MM.1S (cell line): ENCODE results near the gene AZU1.

Source experiments
- DNase-seq: peaks from one replicate; pipeline ENCODE4 v3.0.0-alpha.2; 2015
- H2AFZ ChIP-seq: fragments of 300-600 bp; sonication (generic); 2 replicates; pipeline ENCODE4 v1.6.0; 2016; ENCODE audit warnings: antibody characterized with exemption, low read length
- H3F3A ChIP-seq: fragments of 300-600 bp; sonication (generic); 2 replicates; pipeline ENCODE4 v1.6.1; 2016; ENCODE audit warnings: mild to moderate bottlenecking, antibody characterized with exemption, low read length, moderate library complexity, mixed read lengths; ENCODE audit not compliant: insufficient read depth
- H3K27ac ChIP-seq: fragments of 300-600 bp; sonication (generic); 2 replicates; pipeline ENCODE4 v1.5.1; 2016; ENCODE audit warnings: mild to moderate bottlenecking, low read length
- H3K27me3 ChIP-seq: fragments of 300-600 bp; sonication (generic); replicated peaks from 2 replicates; pipeline ENCODE4 v1.6.0; 2016; ENCODE audit warnings: low read length; ENCODE audit not compliant: insufficient read depth
- H3K36me3 ChIP-seq: fragments of 300-600 bp; sonication (generic); replicated peaks from 2 replicates; pipeline ENCODE4 v1.6.1; 2016; ENCODE audit warnings: mild to moderate bottlenecking, low read length, mixed read lengths; ENCODE audit not compliant: insufficient read depth
- H3K4me1 ChIP-seq: fragments of 300-600 bp; sonication (generic); 2 replicates; pipeline ENCODE4 v1.6.1; 2016; ENCODE audit warnings: low read length, mixed read lengths
- H3K4me2 ChIP-seq: fragments of 300-600 bp; sonication (generic); 2 replicates; pipeline ENCODE4 v1.6.0; 2016; ENCODE audit warnings: low read depth, low read length
- H3K4me3 ChIP-seq: fragments of 300-600 bp; sonication (generic); 2 replicates; pipeline ENCODE4 v1.5.1; 2016; ENCODE audit warnings: low read length, mixed read lengths
- H3K79me2 ChIP-seq: fragments of 300-600 bp; sonication (generic); 2 replicates; pipeline ENCODE4 v1.6.1; 2016; ENCODE audit warnings: mixed run types, low read length, mixed read lengths
- H3K9ac ChIP-seq: fragments of 300-600 bp; sonication (generic); 2 replicates; pipeline ENCODE4 v1.6.1; 2016; ENCODE audit warnings: low read length, mixed read lengths
- H3K9me2 ChIP-seq: fragments of 300-600 bp; sonication (generic); replicated peaks from 2 replicates; pipeline ENCODE4 v1.6.1; 2016; ENCODE audit warnings: mild to moderate bottlenecking, low read length, mixed read lengths; ENCODE audit not compliant: insufficient read depth
- H3K9me3 ChIP-seq: fragments of 300-600 bp; sonication (generic); replicated peaks from 2 replicates; pipeline ENCODE4 v1.6.1; 2016; ENCODE audit warnings: mild to moderate bottlenecking, low read length, mixed read lengths; ENCODE audit not compliant: insufficient read depth
- H4K20me1 ChIP-seq: fragments of 300-600 bp; sonication (generic); 2 replicates; pipeline ENCODE4 v1.6.1; 2016; ENCODE audit warnings: mild to moderate bottlenecking, low read length, moderate library complexity, mixed read lengths; ENCODE audit not compliant: insufficient read depth
- CTCF ChIP-seq: fragments of 300-600 bp; sonication (generic); IDR thresholded peaks from 2 replicates; pipeline ENCODE4 v1.5.1; 2016; ENCODE audit warnings: antibody characterized with exemption, low read length, mixed read lengths
- EZH2 ChIP-seq: fragments of 300-600 bp; sonication (generic); optimal IDR thresholded peaks from 2 replicates; pipeline ENCODE3; 2017; ENCODE audit warnings: low read depth, mild to moderate bottlenecking, antibody characterized with exemption, low read length, mixed read lengths
- EZH2phosphoT487 ChIP-seq: fragments of 300-600 bp; sonication (generic); IDR thresholded peaks from 2 replicates; pipeline ENCODE4 v1.6.1; 2018; ENCODE audit warnings: antibody characterized with exemption, low read length

AZU1 gene

GRCh38 chr19:861141-861755 is 33.6 kb downstream of the AZU1 start:
- Histone ChIP-seq H3K79me2 (no peaks in the 10 kb centered on the region), H3F3A (peaks cover 7% of the 10 kb centered on the region; the same call in 1 of the 2 replicates), H3K27me3 (peaks cover 29% of the 10 kb centered on the region), H3K27ac (no peak overlapping the region), H3K36me3 (no peaks in the 10 kb centered on the region), H3K4me3 (no peak overlapping the region), H3K4me1 (peaks cover 5% of the 10 kb centered on the region), H3K4me2 (peak overlapping the region; percentile 82; the same call in 1 of the 2 replicates), H3K9me2 (no peaks in the 10 kb centered on the region), H3K9me3 (no peaks in the 10 kb centered on the region), H4K20me1 (0 out of 2 replicates have a peak, but pooled peaks cover 3% of the 10 kb centered on the region), H3K9ac (no peak overlapping the region), H2AFZ (no peak overlapping the region)
- no peak for DNase-seq
- TF ChIP-seq EZH2phosphoT487 (no peak), EZH2 (no peak), CTCF (no peak)

GRCh38 chr19:861756-862580 is 34.3 kb downstream of the AZU1 start:
- peaks cover 29% of the 10 kb centered on the region for H3K27me3 ChIP-seq
- H2AFZ ChIP-seq, result no peak overlapping the region
- no peak overlapping the region; the same call in 1 of the 2 replicates for H3K4me3 ChIP-seq
- peaks cover 7% of the 10 kb centered on the region; the same call in 1 of the 2 replicates for H3F3A ChIP-seq
- no peaks in the 10 kb centered on the region for H3K79me2 ChIP-seq
- H3K4me2 ChIP-seq, result peak overlapping the region; percentile 94; the same call in 1 of the 2 replicates
- H3K9me2 ChIP-seq, result no peaks in the 10 kb centered on the region
- H3K27ac ChIP-seq, result no peak overlapping the region
- TF ChIP-seq EZH2phosphoT487 (no peak), EZH2 (no peak), CTCF (no peak)
- no peak overlapping the region for H3K9ac ChIP-seq
- H4K20me1 ChIP-seq, result 0 out of 2 replicates have a peak, but pooled peaks cover 3% of the 10 kb centered on the region
- H3K4me1 ChIP-seq, result peaks cover 5% of the 10 kb centered on the region
- H3K36me3 ChIP-seq, result no peaks in the 10 kb centered on the region
- H3K9me3 ChIP-seq, result no peaks in the 10 kb centered on the region
- peak; percentile 66 for DNase-seq

- Histone ChIP-seq H3K36me3 (no peaks in the 10 kb centered on the region), H3K9me2 (no peaks in the 10 kb centered on the region), H3K79me2 (no peaks in the 10 kb centered on the region), H3K4me3 (peak overlapping the region; percentile 48), H2AFZ (peak overlapping the region; percentile 78), H3K4me2 (peak overlapping the region; percentile 94), H3K4me1 (peaks cover 5% of the 10 kb centered on the region), H3K9me3 (no peaks in the 10 kb centered on the region), H4K20me1 (0 out of 2 replicates have a peak, but pooled peaks cover 3% of the 10 kb centered on the region), H3K27me3 (peaks cover 25% of the 10 kb centered on the region), H3F3A (peaks cover 7% of the 10 kb centered on the region; the same call in 1 of the 2 replicates), H3K9ac (no peak overlapping the region), H3K27ac (no peak overlapping the region)
- TF ChIP-seq EZH2 (no peak), CTCF (no peak), EZH2phosphoT487 (no peak)
- DNase-seq, result peak; percentile 73
These were observed 35.1 kb downstream of the AZU1 start for GRCh38 chr19:862581-863314.
